H9 (cell line): Measurements from ENCODE around the gene FAM174C. TPM values are rescaled to one million over a fixed set of nuclear protein-coding genes. Genes with fewer than 3 reads are reported as not detected.

Source experiments
- DNase-seq: peaks from one replicate; pipeline ENCODE4 v3.0.0-alpha.2; 2017
- H2AFZ ChIP-seq: one replicate; pipeline ENCODE4 v1.6.1; 2013; ENCODE audit warnings: mild to moderate bottlenecking, low read length, control low read depth, moderate library complexity
- H2AK5ac ChIP-seq: 2 replicates; pipeline ENCODE4 v1.6.1; 2013; ENCODE audit warnings: low read length, control low read depth, mixed read lengths; ENCODE audit not compliant: insufficient read length
- H2BK120ac ChIP-seq: one replicate; pipeline ENCODE4 v1.6.1; 2013; ENCODE audit warnings: low read depth, mild to moderate bottlenecking, low read length, control low read depth, inconsistent platforms; ENCODE audit not compliant: poor library complexity, severe bottlenecking
- H2BK12ac ChIP-seq: 2 replicates; pipeline ENCODE4 v1.6.1; 2013; ENCODE audit warnings: low read length, control low read depth, mixed read lengths, low read depth; ENCODE audit not compliant: insufficient read length
- H2BK15ac ChIP-seq: 2 replicates; pipeline ENCODE4 v1.6.1; 2013; ENCODE audit warnings: low read depth, low read length, control low read depth
- H2BK20ac ChIP-seq: one replicate; pipeline ENCODE4 v1.6.1; 2013; ENCODE audit warnings: low read depth, mild to moderate bottlenecking, low read length, control low read depth, inconsistent platforms; ENCODE audit not compliant: poor library complexity, severe bottlenecking
- H2BK5ac ChIP-seq: 2 replicates; pipeline ENCODE4 v1.6.1; 2013; ENCODE audit warnings: low read length, control low read depth, mixed read lengths; ENCODE audit not compliant: insufficient read length
- H3K14ac ChIP-seq: 2 replicates; pipeline ENCODE4 v1.6.1; 2013; ENCODE audit warnings: low read length, control low read depth; ENCODE audit not compliant: insufficient read depth
- H3K18ac ChIP-seq: 2 replicates; pipeline ENCODE4 v1.6.1; 2013; ENCODE audit warnings: low read depth, mild to moderate bottlenecking, mixed read lengths, low read length, control low read depth; ENCODE audit not compliant: insufficient read length
- H3K23ac ChIP-seq: 2 replicates; pipeline ENCODE4 v1.6.1; 2013; ENCODE audit warnings: low read length, control low read depth, mixed read lengths, low read depth; ENCODE audit not compliant: insufficient read length
- H3K23me2 ChIP-seq: 2 replicates; pipeline ENCODE4 v1.6.1; 2013; ENCODE audit warnings: low read depth, mild to moderate bottlenecking, mixed read lengths, low read length, control low read depth; ENCODE audit not compliant: insufficient read length, poor library complexity, severe bottlenecking
- H3K27ac ChIP-seq: 2 replicates; pipeline ENCODE4 v1.5.1; 2013; ENCODE audit warnings: low read length, control low read depth, mixed read lengths, low read depth; ENCODE audit not compliant: insufficient read length
- H3K27me3 ChIP-seq: 2 replicates; pipeline ENCODE4 v1.6.1; 2013; ENCODE audit warnings: low read length, control low read depth, inconsistent platforms; ENCODE audit not compliant: insufficient read depth
- H3K4ac ChIP-seq: 2 replicates; pipeline ENCODE4 v1.6.1; 2013; ENCODE audit warnings: low read depth, mild to moderate bottlenecking, control low read depth, inconsistent platforms, low read length, moderate library complexity
- H3K4me1 ChIP-seq: 2 replicates; pipeline ENCODE4 v1.6.1; 2013; ENCODE audit warnings: low read length, control low read depth, inconsistent platforms; ENCODE audit not compliant: insufficient read depth
- H3K4me2 ChIP-seq: 2 replicates; pipeline ENCODE4 v1.6.1; 2013; ENCODE audit warnings: low read length, control low read depth, mixed read lengths; ENCODE audit not compliant: insufficient read length, insufficient read depth
- H3K56ac ChIP-seq: 2 replicates; pipeline ENCODE4 v1.6.1; 2013; ENCODE audit warnings: low read depth, mild to moderate bottlenecking, mixed read lengths, low read length, control low read depth; ENCODE audit not compliant: insufficient read length
- H3K79me1 ChIP-seq: 2 replicates; pipeline ENCODE4 v1.6.1; 2013; ENCODE audit warnings: low read depth, mild to moderate bottlenecking, moderate library complexity, low read length, control low read depth, inconsistent platforms; ENCODE audit not compliant: insufficient read depth, poor library complexity, severe bottlenecking
- H3K79me2 ChIP-seq: 2 replicates; pipeline ENCODE4 v1.6.1; 2013; ENCODE audit warnings: low read length, control low read depth, inconsistent platforms; ENCODE audit not compliant: insufficient read depth
- H3K9ac ChIP-seq: 2 replicates; pipeline ENCODE4 v1.6.1; 2013; ENCODE audit warnings: low read length, control low read depth, mixed read lengths; ENCODE audit not compliant: insufficient read length; ENCODE audit errors: extremely low read depth
- H3K9me3 ChIP-seq: one replicate; pipeline ENCODE4 v1.6.1; 2013; ENCODE audit warnings: low read depth, low read length, inconsistent platforms; ENCODE audit not compliant: control insufficient read depth
- H3T11ph ChIP-seq: one replicate; pipeline ENCODE4 v1.6.1; 2013; ENCODE audit warnings: mild to moderate bottlenecking, low read length, control low read depth, inconsistent platforms
- H4K20me1 ChIP-seq: one replicate; pipeline ENCODE4 v1.6.1; 2013; ENCODE audit not compliant: control insufficient read depth, insufficient read length, insufficient read depth
- H4K5ac ChIP-seq: 2 replicates; pipeline ENCODE4 v1.6.1; 2013; ENCODE audit warnings: low read depth, mild to moderate bottlenecking, mixed read lengths, low read length, control low read depth; ENCODE audit not compliant: insufficient read length
- H4K8ac ChIP-seq: replicated peaks from 2 replicates; pipeline ENCODE4 v1.6.1; 2013; ENCODE audit warnings: low read length, control low read depth, mixed read lengths, low read depth; ENCODE audit not compliant: insufficient read length
- H4K91ac ChIP-seq: 2 replicates; pipeline ENCODE4 v1.6.1; 2013; ENCODE audit warnings: low read depth, mild to moderate bottlenecking, moderate library complexity, mixed read lengths, low read length, control low read depth; ENCODE audit not compliant: insufficient read length
- H3K27ac Mint-ChIP-seq, 3 experiments: 2 replicates in 2 of 3; 3 replicates in 1 of 3; pipeline ENCODE4 v1.8.0; 2020 to 2021; ENCODE audit warnings: mixed read lengths in 3 of 3, mild to moderate bottlenecking in 1 of 3, moderate library complexity in 1 of 3
- H3K27me3 Mint-ChIP-seq: 2 replicates; pipeline ENCODE4 v1.8.0; 2021; ENCODE audit warnings: low read depth, mild to moderate bottlenecking, moderate library complexity, mixed read lengths
- H3K36me3 Mint-ChIP-seq, 3 experiments: 2 replicates in 2 of 3; 3 replicates in 1 of 3; pipeline ENCODE4 v1.8.0; 2020 to 2021; ENCODE audit warnings: low read depth in 3 of 3, mixed read lengths in 3 of 3; ENCODE audit not compliant: insufficient read depth in 1 of 3
- H3K4me1 Mint-ChIP-seq, 2 experiments: 2 replicates each; pipeline ENCODE4 v1.8.0; 2020; ENCODE audit warnings: mixed read lengths in 2 of 2
- H3K4me3 Mint-ChIP-seq, 2 experiments: 2 replicates in 1 of 2; 3 replicates in 1 of 2; pipeline ENCODE4 v1.8.0; 2020 to 2021; ENCODE audit warnings: mild to moderate bottlenecking in 2 of 2, mixed read lengths in 2 of 2, moderate library complexity in 1 of 2
- H3K9me3 Mint-ChIP-seq, 2 experiments: 2 replicates in 1 of 2; 3 replicates in 1 of 2; pipeline ENCODE4 v1.8.0; 2020; ENCODE audit warnings: mild to moderate bottlenecking in 2 of 2, mixed read lengths in 2 of 2, moderate library complexity in 1 of 2
- WGBS: extraction: QIAGEN DNeasy Blood & Tissue Kit; methylation state at CpG from one replicate; pipeline ENCODE4 v1.1.7; 2013; ENCODE audit warnings: missing lambda C conversion rate, low lambda C conversion rate, mixed read lengths; ENCODE audit not compliant: insufficient read length; ENCODE audit errors: extremely low coverage; 5-methylcytosine and 5-hydroxymethylcytosine counted together
- total RNA-seq: library from RNA; stranded (reverse); gene quantifications from 2 replicates; pipeline ENCODE4 v1.2.1, GENCODE V29; 2021
- TF ChIP-seq, protein P1 (sequence below): fragments of 200-600 bp; sonication (generic); conservative IDR thresholded peaks from 3 replicates; pipeline ENCODE4 v1.8.0; 2021; ENCODE audit warnings: antibody characterized with exemption, mild to moderate bottlenecking

Gene FAM174C
- total RNA-seq, 1 experiment from 2014 or later, result 63.0 TPM

GRCh38 chr19:1239420-1239795 is 35.9 kb upstream of the FAM174C start:
- H2AK5ac ChIP-seq, result no peak overlapping the region
- no peaks in the 10 kb centered on the region for H3K9me3 ChIP-seq
- H3K9me3 Mint-ChIP-seq, result no peaks in the 10 kb centered on the region; a peak in 1 of 5 replicates
- WGBS, result no CpG with 5 or more reads among the region's 11 CpGs
- no peak overlapping the region for H3K4ac ChIP-seq
- no peak overlapping the region for H2BK5ac ChIP-seq
- H3K4me1 ChIP-seq, result no peaks in the 10 kb centered on the region
- no peak overlapping the region for H3T11ph ChIP-seq
- no peak overlapping the region for H3K27ac ChIP-seq
- peaks cover 1% of the 10 kb centered on the region for H3K27me3 Mint-ChIP-seq
- H3K4me3 Mint-ChIP-seq, result peak overlapping the region; percentile 76 to 87
- no peaks in the 10 kb centered on the region for H4K20me1 ChIP-seq
- no peak overlapping the region for H3K23ac ChIP-seq
- peaks cover 13 to 19% of the 10 kb centered on the region in 2 experiments for H3K4me1 Mint-ChIP-seq
- peaks cover 11% of the 10 kb centered on the region for H3K23me2 ChIP-seq
- no peak overlapping the region for H2BK15ac ChIP-seq
- no peak overlapping the region for H2BK20ac ChIP-seq
- H3K56ac ChIP-seq, result no peak overlapping the region
- H4K8ac ChIP-seq, result no peak overlapping the region
- no peak overlapping the region for H3K18ac ChIP-seq
- H3K27me3 ChIP-seq, result no peaks in the 10 kb centered on the region
- no peak overlapping the region for H3K9ac ChIP-seq
- H4K91ac ChIP-seq, result no peak overlapping the region
- no peak overlapping the region for H2AFZ ChIP-seq
- peaks cover 0 to 12% (median 1%) of the 10 kb centered on the region in 3 experiments; a peak in 4 of 7 replicates for H3K36me3 Mint-ChIP-seq
- H3K14ac ChIP-seq, result no peak overlapping the region
- no peak for DNase-seq
- no peaks in the 10 kb centered on the region for H3K79me1 ChIP-seq
- no peaks in the 10 kb centered on the region; the same call in 1 of the 2 replicates for H3K79me2 ChIP-seq
- no peak overlapping the region for H4K5ac ChIP-seq
- peak overlapping the region; percentile 39 for H3K4me2 ChIP-seq
- H3K27ac Mint-ChIP-seq, result peak overlapping the region in 2 of 3 experiments; percentile 44 to 52; a peak in 1 of 7 replicates
- TF ChIP-seq, protein P1, sequence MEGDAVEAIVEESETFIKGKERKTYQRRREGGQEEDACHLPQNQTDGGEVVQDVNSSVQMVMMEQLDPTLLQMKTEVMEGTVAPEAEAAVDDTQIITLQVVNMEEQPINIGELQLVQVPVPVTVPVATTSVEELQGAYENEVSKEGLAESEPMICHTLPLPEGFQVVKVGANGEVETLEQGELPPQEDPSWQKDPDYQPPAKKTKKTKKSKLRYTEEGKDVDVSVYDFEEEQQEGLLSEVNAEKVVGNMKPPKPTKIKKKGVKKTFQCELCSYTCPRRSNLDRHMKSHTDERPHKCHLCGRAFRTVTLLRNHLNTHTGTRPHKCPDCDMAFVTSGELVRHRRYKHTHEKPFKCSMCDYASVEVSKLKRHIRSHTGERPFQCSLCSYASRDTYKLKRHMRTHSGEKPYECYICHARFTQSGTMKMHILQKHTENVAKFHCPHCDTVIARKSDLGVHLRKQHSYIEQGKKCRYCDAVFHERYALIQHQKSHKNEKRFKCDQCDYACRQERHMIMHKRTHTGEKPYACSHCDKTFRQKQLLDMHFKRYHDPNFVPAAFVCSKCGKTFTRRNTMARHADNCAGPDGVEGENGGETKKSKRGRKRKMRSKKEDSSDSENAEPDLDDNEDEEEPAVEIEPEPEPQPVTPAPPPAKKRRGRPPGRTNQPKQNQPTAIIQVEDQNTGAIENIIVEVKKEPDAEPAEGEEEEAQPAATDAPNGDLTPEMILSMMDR, result no peak
- H2BK12ac ChIP-seq, result no peak overlapping the region
- H2BK120ac ChIP-seq, result no peak overlapping the region
